OCI-LY1 (cell line): ENCODE results near the gene WTAP.
"Not testable (repeated sequence)": the region's sequence is repeated elsewhere in the genome, so short reads cannot be mapped to it uniquely, and the experiment has no call there.

Experiments used
- EZH2 ChIP-seq: fragments of 200-600 bp; sonication (generic), shearing (Covaris generic); IDR thresholded peaks from 2 replicates; pipeline ENCODE4 v1.8.0; 2017; ENCODE audit warnings: borderline replicate concordance, mixed run types, mild to moderate bottlenecking, antibody characterized with exemption, low read length, moderate library complexity, mixed read lengths
- TF ChIP-seq, protein P1 (sequence below): fragments of 200-600 bp; sonication (generic), shearing (Covaris generic); IDR thresholded peaks from 2 replicates; pipeline ENCODE4 v1.5.1; 2017; ENCODE audit warnings: mild to moderate bottlenecking, antibody characterized with exemption, low read length, moderate library complexity, mixed read lengths

DNA sequence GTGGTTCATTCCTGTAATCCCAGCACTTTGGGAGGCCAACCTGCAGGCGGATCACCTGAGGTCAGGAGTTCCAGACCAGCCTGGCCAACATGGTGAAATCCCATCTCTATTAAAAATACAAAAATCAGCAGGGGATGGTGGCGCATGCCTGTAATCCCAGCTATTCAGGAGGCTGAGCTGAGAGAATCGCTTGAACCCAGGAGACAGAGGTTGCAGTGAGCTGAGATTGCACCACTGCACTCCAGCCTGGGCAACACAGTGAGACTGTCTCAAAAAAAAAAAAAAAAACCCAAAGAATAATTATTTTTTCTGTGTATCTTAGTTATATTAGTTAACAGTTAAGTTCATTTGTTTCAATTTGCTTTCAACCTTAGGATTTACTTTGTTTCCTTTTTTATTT, 2.1 kb upstream of the WTAP start:
- TF ChIP-seq, protein P1, sequence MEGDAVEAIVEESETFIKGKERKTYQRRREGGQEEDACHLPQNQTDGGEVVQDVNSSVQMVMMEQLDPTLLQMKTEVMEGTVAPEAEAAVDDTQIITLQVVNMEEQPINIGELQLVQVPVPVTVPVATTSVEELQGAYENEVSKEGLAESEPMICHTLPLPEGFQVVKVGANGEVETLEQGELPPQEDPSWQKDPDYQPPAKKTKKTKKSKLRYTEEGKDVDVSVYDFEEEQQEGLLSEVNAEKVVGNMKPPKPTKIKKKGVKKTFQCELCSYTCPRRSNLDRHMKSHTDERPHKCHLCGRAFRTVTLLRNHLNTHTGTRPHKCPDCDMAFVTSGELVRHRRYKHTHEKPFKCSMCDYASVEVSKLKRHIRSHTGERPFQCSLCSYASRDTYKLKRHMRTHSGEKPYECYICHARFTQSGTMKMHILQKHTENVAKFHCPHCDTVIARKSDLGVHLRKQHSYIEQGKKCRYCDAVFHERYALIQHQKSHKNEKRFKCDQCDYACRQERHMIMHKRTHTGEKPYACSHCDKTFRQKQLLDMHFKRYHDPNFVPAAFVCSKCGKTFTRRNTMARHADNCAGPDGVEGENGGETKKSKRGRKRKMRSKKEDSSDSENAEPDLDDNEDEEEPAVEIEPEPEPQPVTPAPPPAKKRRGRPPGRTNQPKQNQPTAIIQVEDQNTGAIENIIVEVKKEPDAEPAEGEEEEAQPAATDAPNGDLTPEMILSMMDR, result not testable (repeated sequence)
- TF ChIP-seq EZH2, result not testable (repeated sequence)
